WTC11 (cell line): ENCODE results near the gene CDH6. TPM values are rescaled to one million over a fixed set of nuclear protein-coding genes. Genes with fewer than 3 reads are reported as not detected.

Source experiments
- ATAC-seq: fragments of 200-7000 bp; cut with Tn5 transposase; 2 replicates; pipeline ENCODE4 v1.10.0; 2021; ENCODE audit warnings: mild to moderate bottlenecking, moderate library complexity
- CTCF ChIA-PET: fragments of 300-600 bp; sonication (Branson Sonifier 250); formaldehyde crosslinking; loops from one replicate; lab custom pipeline; 2021; ENCODE audit warnings: antibody characterized with exemption; lab: Charles Lee
- POLR2A ChIA-PET: fragments of 350-600 bp; sonication (Branson Sonifier 250); formaldehyde crosslinking; loops from one replicate; lab custom pipeline; 2021; ENCODE audit warnings: antibody characterized with exemption; lab: Charles Lee
- DNase-seq: peaks from one replicate; pipeline ENCODE4 v3.0.0; 2021; ENCODE audit warnings: low spot score
- H3K27ac Mint-ChIP-seq: 2 replicates; pipeline ENCODE4 v1.8.0; 2021; ENCODE audit warnings: mixed read lengths
- H3K27me3 Mint-ChIP-seq: 2 replicates; pipeline ENCODE4 v1.8.0; 2021; ENCODE audit warnings: low read depth, mild to moderate bottlenecking, moderate library complexity, mixed read lengths
- H3K36me3 Mint-ChIP-seq: 2 replicates; pipeline ENCODE4 v1.8.0; 2021; ENCODE audit warnings: mixed read lengths
- H3K4me1 Mint-ChIP-seq: 2 replicates; pipeline ENCODE4 v1.8.0; 2022; ENCODE audit warnings: mixed read lengths
- H3K4me3 Mint-ChIP-seq: 2 replicates; pipeline ENCODE4 v1.8.0; 2021; ENCODE audit warnings: mild to moderate bottlenecking, moderate library complexity, mixed read lengths
- H3K9me3 Mint-ChIP-seq: 2 replicates; pipeline ENCODE4 v1.8.0; 2021; ENCODE audit warnings: mixed read lengths
- ATF1 ChIP-seq: sonication (generic); formaldehyde crosslinking; IDR thresholded peaks from 2 replicates; pipeline ENCODE4 v1.8.1; 2023; ENCODE audit warnings: mild to moderate bottlenecking, moderate library complexity, missing genetic modification reagents
- CREB1 ChIP-seq: sonication (generic); formaldehyde crosslinking; IDR thresholded peaks from 2 replicates; pipeline ENCODE4 v1.8.0; 2023; ENCODE audit warnings: mild to moderate bottlenecking, missing genetic modification reagents
- CREM ChIP-seq: sonication (generic); formaldehyde crosslinking; IDR thresholded peaks from 2 replicates; pipeline ENCODE4 v1.8.1; 2022; ENCODE audit warnings: mild to moderate bottlenecking, missing genetic modification reagents, moderate library complexity
- EMX1 ChIP-seq: fragments of 250-450 bp; sonication (Bioruptor Pico); IDR thresholded peaks from 2 replicates; pipeline ENCODE4 v1.8.0; 2021; ENCODE audit warnings: mild to moderate bottlenecking
- ESRRA ChIP-seq: sonication (generic); formaldehyde crosslinking; IDR thresholded peaks from 2 replicates; pipeline ENCODE4 v1.8.1; 2022; ENCODE audit warnings: mild to moderate bottlenecking, missing genetic modification reagents, borderline replicate concordance
- FOXK1 ChIP-seq: sonication (generic); formaldehyde crosslinking; IDR thresholded peaks from 2 replicates; pipeline ENCODE4 v1.8.0; 2022; ENCODE audit warnings: mild to moderate bottlenecking, moderate library complexity, missing genetic modification reagents
- GABPB1 ChIP-seq: sonication (generic); formaldehyde crosslinking; IDR thresholded peaks from 2 replicates; pipeline ENCODE4 v1.8.1; 2023; ENCODE audit warnings: mild to moderate bottlenecking, missing genetic modification reagents
- GRHL2 ChIP-seq: fragments of 250-450 bp; sonication (Bioruptor Pico); IDR thresholded peaks from 2 replicates; pipeline ENCODE4 v1.8.0; 2022; ENCODE audit warnings: mild to moderate bottlenecking, moderate library complexity; ENCODE audit not compliant: insufficient replicate concordance, severe bottlenecking
- GTF2I ChIP-seq: fragments of 250-450 bp; sonication (Bioruptor Pico); conservative IDR thresholded peaks from 2 replicates; pipeline ENCODE4 v1.4.0; 2021; ENCODE audit warnings: mild to moderate bottlenecking
- JUN ChIP-seq: sonication (generic); formaldehyde crosslinking; IDR thresholded peaks from 2 replicates; pipeline ENCODE4 v1.8.0; 2023; ENCODE audit warnings: mild to moderate bottlenecking, missing genetic modification reagents
- MXD4 ChIP-seq: fragments of 250-450 bp; sonication (Bioruptor Pico); IDR thresholded peaks from 2 replicates; pipeline ENCODE4 v1.8.0; 2021; ENCODE audit warnings: mild to moderate bottlenecking, moderate library complexity, borderline replicate concordance
- NFATC4 ChIP-seq: fragments of 250-450 bp; sonication (Bioruptor Pico); IDR thresholded peaks from 2 replicates; pipeline ENCODE4 v1.9.0; 2021; ENCODE audit warnings: mild to moderate bottlenecking
- NR1H2 ChIP-seq: sonication (generic); formaldehyde crosslinking; IDR thresholded peaks from 2 replicates; pipeline ENCODE4 v1.9.0; 2021; ENCODE audit warnings: mild to moderate bottlenecking, moderate library complexity, missing genetic modification reagents
- PRRX2 ChIP-seq: fragments of 250-450 bp; sonication (Bioruptor Pico); IDR thresholded peaks from 2 replicates; pipeline ENCODE4 v1.8.0; 2021; ENCODE audit warnings: mild to moderate bottlenecking
- SMAD3 ChIP-seq: sonication (generic); formaldehyde crosslinking; IDR thresholded peaks from 2 replicates; pipeline ENCODE4 v1.8.0; 2022; ENCODE audit warnings: missing genetic modification reagents, mild to moderate bottlenecking, borderline replicate concordance
- SMAD4 ChIP-seq: sonication (generic); formaldehyde crosslinking; IDR thresholded peaks from 2 replicates; pipeline ENCODE4 v1.8.0; 2022; ENCODE audit warnings: mild to moderate bottlenecking, missing genetic modification reagents
- TP53 ChIP-seq: sonication (generic); formaldehyde crosslinking; IDR thresholded peaks from 2 replicates; pipeline ENCODE4 v1.8.1; 2023; ENCODE audit warnings: mild to moderate bottlenecking, missing genetic modification reagents
- ZNF232 ChIP-seq: sonication (generic); formaldehyde crosslinking; IDR thresholded peaks from 2 replicates; pipeline ENCODE4 v1.8.0; 2022; ENCODE audit warnings: mild to moderate bottlenecking, missing genetic modification reagents
- ZNF263 ChIP-seq: sonication (generic); formaldehyde crosslinking; IDR thresholded peaks from 2 replicates; pipeline ENCODE4 v1.8.1; 2022; ENCODE audit warnings: low read depth, mild to moderate bottlenecking, moderate library complexity, missing genetic modification reagents
- ZNF671 ChIP-seq: fragments of 250-450 bp; sonication (Bioruptor Pico); IDR thresholded peaks from 2 replicates; pipeline ENCODE4 v1.8.0; 2021; ENCODE audit warnings: mild to moderate bottlenecking
- total RNA-seq: library from RNA; stranded (reverse); gene quantifications from 3 replicates; pipeline ENCODE4 v1.2.3, GENCODE V29; 2021
- TF ChIP-seq, protein P1 (sequence below): sonication (generic); formaldehyde crosslinking; IDR thresholded peaks from 2 replicates; pipeline ENCODE4 v1.8.1; 2023; ENCODE audit warnings: mild to moderate bottlenecking, missing genetic modification reagents
- TF ChIP-seq, protein P2 (sequence below): fragments of 250-450 bp; sonication (Bioruptor Pico); IDR thresholded peaks from 2 replicates; pipeline ENCODE4 v1.9.0; 2021; ENCODE audit warnings: mild to moderate bottlenecking, borderline replicate concordance
- TF ChIP-seq, protein P3 (sequence below): sonication (generic); formaldehyde crosslinking; IDR thresholded peaks from 2 replicates; pipeline ENCODE4 v1.8.1; 2022; ENCODE audit warnings: low read depth, mild to moderate bottlenecking, moderate library complexity, missing genetic modification reagents, borderline replicate concordance
- TF ChIP-seq, protein P4 (sequence below): sonication (generic); formaldehyde crosslinking; IDR thresholded peaks from 2 replicates; pipeline ENCODE4 v1.8.0; 2022; ENCODE audit warnings: mild to moderate bottlenecking, missing genetic modification reagents
- TF ChIP-seq, protein P5 (sequence below): sonication (generic); formaldehyde crosslinking; IDR thresholded peaks from 2 replicates; pipeline ENCODE4 v1.8.0; 2023; ENCODE audit warnings: mild to moderate bottlenecking, missing genetic modification reagents

The CDH6 gene
- total RNA-seq, 1 experiment from 2014 or later = 2.6 TPM

DNA sequence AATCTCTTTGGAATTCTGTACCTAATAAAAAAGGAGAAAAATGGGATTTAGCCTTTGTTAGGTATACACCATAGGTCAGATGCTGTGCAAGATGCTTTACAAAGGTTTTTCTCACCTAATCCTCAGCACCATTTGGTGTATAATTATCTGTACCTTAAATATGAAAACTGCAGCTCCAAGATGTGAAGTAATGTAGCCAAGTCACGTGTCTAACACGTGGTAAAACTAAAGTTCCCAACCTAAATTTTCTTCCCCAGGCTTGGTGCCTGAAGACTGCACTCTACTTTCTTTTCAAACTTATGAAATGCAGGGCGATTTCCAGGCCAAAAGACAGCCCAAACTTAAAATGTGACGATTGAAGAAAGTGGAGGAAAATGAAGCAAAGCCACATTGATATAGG is 125.8 kb downstream of the CDH6 start:
- CTCF ChIA-PET = interaction anchor here (1.7 kb wide), 1 partner anchor 49 kb away, joined by 3 read pairs; no protein-coding TSS in a partner anchor
- H3K36me3 Mint-ChIP-seq = no peaks in the 10 kb centered on the region
- H3K27ac Mint-ChIP-seq = no peak overlapping the region
- no peak for ATAC-seq
- TF ChIP-seq ZNF232 (CRISPR knock-in tag) (no peak), SMAD3 (CRISPR knock-in tag) (no peak), JUN (CRISPR knock-in tag) (no peak), ZNF671 (no peak), MXD4 (CRISPR knock-in tag) (no peak), SMAD4 (CRISPR knock-in tag) (no peak), CREB1 (CRISPR knock-in tag) (no peak), GABPB1 (CRISPR knock-in tag) (no peak), ATF1 (CRISPR knock-in tag) (no peak), GRHL2 (CRISPR knock-in tag) (no peak), TP53 (no peak)
- TF ChIP-seq, protein P1, sequence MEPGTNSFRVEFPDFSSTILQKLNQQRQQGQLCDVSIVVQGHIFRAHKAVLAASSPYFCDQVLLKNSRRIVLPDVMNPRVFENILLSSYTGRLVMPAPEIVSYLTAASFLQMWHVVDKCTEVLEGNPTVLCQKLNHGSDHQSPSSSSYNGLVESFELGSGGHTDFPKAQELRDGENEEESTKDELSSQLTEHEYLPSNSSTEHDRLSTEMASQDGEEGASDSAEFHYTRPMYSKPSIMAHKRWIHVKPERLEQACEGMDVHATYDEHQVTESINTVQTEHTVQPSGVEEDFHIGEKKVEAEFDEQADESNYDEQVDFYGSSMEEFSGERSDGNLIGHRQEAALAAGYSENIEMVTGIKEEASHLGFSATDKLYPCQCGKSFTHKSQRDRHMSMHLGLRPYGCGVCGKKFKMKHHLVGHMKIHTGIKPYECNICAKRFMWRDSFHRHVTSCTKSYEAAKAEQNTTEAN (CRISPR knock-in tag) = no peak
- TF ChIP-seq, protein P2, sequence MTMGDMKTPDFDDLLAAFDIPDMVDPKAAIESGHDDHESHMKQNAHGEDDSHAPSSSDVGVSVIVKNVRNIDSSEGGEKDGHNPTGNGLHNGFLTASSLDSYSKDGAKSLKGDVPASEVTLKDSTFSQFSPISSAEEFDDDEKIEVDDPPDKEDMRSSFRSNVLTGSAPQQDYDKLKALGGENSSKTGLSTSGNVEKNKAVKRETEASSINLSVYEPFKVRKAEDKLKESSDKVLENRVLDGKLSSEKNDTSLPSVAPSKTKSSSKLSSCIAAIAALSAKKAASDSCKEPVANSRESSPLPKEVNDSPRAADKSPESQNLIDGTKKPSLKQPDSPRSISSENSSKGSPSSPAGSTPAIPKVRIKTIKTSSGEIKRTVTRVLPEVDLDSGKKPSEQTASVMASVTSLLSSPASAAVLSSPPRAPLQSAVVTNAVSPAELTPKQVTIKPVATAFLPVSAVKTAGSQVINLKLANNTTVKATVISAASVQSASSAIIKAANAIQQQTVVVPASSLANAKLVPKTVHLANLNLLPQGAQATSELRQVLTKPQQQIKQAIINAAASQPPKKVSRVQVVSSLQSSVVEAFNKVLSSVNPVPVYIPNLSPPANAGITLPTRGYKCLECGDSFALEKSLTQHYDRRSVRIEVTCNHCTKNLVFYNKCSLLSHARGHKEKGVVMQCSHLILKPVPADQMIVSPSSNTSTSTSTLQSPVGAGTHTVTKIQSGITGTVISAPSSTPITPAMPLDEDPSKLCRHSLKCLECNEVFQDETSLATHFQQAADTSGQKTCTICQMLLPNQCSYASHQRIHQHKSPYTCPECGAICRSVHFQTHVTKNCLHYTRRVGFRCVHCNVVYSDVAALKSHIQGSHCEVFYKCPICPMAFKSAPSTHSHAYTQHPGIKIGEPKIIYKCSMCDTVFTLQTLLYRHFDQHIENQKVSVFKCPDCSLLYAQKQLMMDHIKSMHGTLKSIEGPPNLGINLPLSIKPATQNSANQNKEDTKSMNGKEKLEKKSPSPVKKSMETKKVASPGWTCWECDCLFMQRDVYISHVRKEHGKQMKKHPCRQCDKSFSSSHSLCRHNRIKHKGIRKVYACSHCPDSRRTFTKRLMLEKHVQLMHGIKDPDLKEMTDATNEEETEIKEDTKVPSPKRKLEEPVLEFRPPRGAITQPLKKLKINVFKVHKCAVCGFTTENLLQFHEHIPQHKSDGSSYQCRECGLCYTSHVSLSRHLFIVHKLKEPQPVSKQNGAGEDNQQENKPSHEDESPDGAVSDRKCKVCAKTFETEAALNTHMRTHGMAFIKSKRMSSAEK (CRISPR knock-in tag) = no peak
- TF ChIP-seq, protein P3, sequence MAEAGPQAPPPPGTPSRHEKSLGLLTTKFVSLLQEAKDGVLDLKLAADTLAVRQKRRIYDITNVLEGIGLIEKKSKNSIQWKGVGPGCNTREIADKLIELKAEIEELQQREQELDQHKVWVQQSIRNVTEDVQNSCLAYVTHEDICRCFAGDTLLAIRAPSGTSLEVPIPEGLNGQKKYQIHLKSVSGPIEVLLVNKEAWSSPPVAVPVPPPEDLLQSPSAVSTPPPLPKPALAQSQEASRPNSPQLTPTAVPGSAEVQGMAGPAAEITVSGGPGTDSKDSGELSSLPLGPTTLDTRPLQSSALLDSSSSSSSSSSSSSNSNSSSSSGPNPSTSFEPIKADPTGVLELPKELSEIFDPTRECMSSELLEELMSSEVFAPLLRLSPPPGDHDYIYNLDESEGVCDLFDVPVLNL (CRISPR knock-in tag) = no peak
- TF ChIP-seq, protein P4, sequence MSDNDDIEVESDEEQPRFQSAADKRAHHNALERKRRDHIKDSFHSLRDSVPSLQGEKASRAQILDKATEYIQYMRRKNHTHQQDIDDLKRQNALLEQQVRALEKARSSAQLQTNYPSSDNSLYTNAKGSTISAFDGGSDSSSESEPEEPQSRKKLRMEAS (CRISPR knock-in tag) = no peak
- H3K27me3 Mint-ChIP-seq = no peaks in the 10 kb centered on the region
- no peak overlapping the region for H3K4me3 Mint-ChIP-seq
- H3K4me1 Mint-ChIP-seq = peaks cover 3% of the 10 kb centered on the region; the same call in 1 of the 2 replicates
- POLR2A ChIA-PET = no interaction called here
- H3K9me3 Mint-ChIP-seq = no peaks in the 10 kb centered on the region
- DNase-seq = no peak

DNA sequence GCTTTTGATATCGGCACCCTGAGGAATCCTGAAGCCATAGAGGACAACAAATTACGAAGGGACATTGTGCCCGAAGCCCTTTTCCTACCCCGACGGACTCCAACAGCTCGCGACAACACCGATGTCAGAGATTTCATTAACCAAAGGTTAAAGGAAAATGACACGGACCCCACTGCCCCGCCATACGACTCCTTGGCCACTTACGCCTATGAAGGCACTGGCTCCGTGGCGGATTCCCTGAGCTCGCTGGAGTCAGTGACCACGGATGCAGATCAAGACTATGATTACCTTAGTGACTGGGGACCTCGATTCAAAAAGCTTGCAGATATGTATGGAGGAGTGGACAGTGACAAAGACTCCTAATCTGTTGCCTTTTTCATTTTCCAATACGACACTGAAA is 129.5 kb downstream of the CDH6 start:
- Mint-ChIP-seq H3K27me3 (no peaks in the 10 kb centered on the region), H3K4me1 (peaks cover under 1% of the 10 kb centered on the region; the same call in 1 of the 2 replicates), H3K36me3 (no peaks in the 10 kb centered on the region), H3K9me3 (no peaks in the 10 kb centered on the region), H3K4me3 (no peak overlapping the region), H3K27ac (no peak overlapping the region)
- DNase-seq = no peak
- ChIA-PET POLR2A (interaction anchor here (0.5 kb wide), 1 partner anchor 277 kb away, joined by 5 read pairs; no protein-coding TSS in a partner anchor), CTCF (no interaction called here)
- TF ChIP-seq ESRRA (CRISPR knock-in tag) (no peak), PRRX2 (no peak), GTF2I (no peak), CREM (CRISPR knock-in tag) (no peak), JUN (CRISPR knock-in tag) (no peak), EMX1 (CRISPR knock-in tag) (no peak), FOXK1 (CRISPR knock-in tag) (no peak), CREB1 (CRISPR knock-in tag) (no peak), ZNF671 (no peak), ZNF263 (CRISPR knock-in tag) (no peak), NFATC4 (CRISPR knock-in tag) (no peak), NR1H2 (CRISPR knock-in tag) (no peak)
- TF ChIP-seq, protein P5, sequence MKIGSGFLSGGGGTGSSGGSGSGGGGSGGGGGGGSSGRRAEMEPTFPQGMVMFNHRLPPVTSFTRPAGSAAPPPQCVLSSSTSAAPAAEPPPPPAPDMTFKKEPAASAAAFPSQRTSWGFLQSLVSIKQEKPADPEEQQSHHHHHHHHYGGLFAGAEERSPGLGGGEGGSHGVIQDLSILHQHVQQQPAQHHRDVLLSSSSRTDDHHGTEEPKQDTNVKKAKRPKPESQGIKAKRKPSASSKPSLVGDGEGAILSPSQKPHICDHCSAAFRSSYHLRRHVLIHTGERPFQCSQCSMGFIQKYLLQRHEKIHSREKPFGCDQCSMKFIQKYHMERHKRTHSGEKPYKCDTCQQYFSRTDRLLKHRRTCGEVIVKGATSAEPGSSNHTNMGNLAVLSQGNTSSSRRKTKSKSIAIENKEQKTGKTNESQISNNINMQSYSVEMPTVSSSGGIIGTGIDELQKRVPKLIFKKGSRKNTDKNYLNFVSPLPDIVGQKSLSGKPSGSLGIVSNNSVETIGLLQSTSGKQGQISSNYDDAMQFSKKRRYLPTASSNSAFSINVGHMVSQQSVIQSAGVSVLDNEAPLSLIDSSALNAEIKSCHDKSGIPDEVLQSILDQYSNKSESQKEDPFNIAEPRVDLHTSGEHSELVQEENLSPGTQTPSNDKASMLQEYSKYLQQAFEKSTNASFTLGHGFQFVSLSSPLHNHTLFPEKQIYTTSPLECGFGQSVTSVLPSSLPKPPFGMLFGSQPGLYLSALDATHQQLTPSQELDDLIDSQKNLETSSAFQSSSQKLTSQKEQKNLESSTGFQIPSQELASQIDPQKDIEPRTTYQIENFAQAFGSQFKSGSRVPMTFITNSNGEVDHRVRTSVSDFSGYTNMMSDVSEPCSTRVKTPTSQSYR = no peak
- ATAC-seq = no peak
